ENCODE results near the gene OSM. TPM values are rescaled to one million over a fixed set of nuclear protein-coding genes. Genes with fewer than 3 reads are reported as not detected.
"Not testable (repeated sequence)": the region's sequence is repeated elsewhere in the genome, so short reads cannot be mapped to it uniquely, and the experiment has no call there.

Gene OSM
- total RNA-seq, 1 experiment from 2014 or later: not detected

GRCh38 chr22:30234786-30235470 is 31.7 kb downstream of the OSM start:
- Histone ChIP-seq H3K4me3 (ENCODE audit: low read depth in 2 of 2, low read length in 2 of 2) (no peak overlapping the region), H3K4me1 (ENCODE audit: control insufficient read depth, insufficient read depth, low read length) (peaks cover 61% of the 10 kb centered on the region), H3K27ac (ENCODE audit: low read length) (peak overlapping the region; percentile 95), H3K36me3 (ENCODE audit: control insufficient read depth, insufficient read depth, low read length) (no peaks in the 10 kb centered on the region), H3K9me3 (ENCODE audit: control insufficient read depth, insufficient read depth, low read depth, low read length) (no peaks in the 10 kb centered on the region), H3K27me3 (ENCODE audit: control insufficient read depth, insufficient read depth, low read length) (no peaks in the 10 kb centered on the region)
- TF ChIP-seq REST (IDR thresholded peaks at IDR 0.05; ENCODE audit: insufficient read depth in 1 of 2, low read depth in 2 of 2, low read length in 1 of 2) (no peak), POLR2AphosphoS5 (IDR thresholded peaks at IDR 0.05; ENCODE audit: low read depth, low read length) (no peak), CTCF (IDR thresholded peaks at IDR 0.05) (no peak), SIN3A (IDR thresholded peaks at IDR 0.05; ENCODE audit: borderline replicate concordance, insufficient read depth, low read depth, low read length) (no peak), TCF7L2 (IDR thresholded peaks at IDR 0.05; ENCODE audit: low read depth, low read length) (no peak)
- intact Hi-C loops (cut with micrococcal nuclease; ENCODE audit: unreplicated experiment) (no loop called here), in situ Hi-C loops (cut with HindIII; ENCODE audit: low pct_unique_long_range_greater_than_20kb, low sequenced_read_pairs) (no loop called here)
- DNase-seq (ENCODE audit: low read depth, low spot score): no peak
- ChIA-PET POLR2A (interaction anchor here (0.6 kb wide), 1 partner anchor 77 kb away, joined by 4 read pairs; no protein-coding TSS in a partner anchor), CTCF (interaction anchor here (0.5 to 0.7 kb wide), 2 partner anchors 14 to 536 kb away, joined by 3 to 7 read pairs; no protein-coding TSS in a partner anchor)
- ATAC-seq: no peak
- BruUV-seq (replicated peaks): no TSS peak

GRCh38 chr22:30234325-30234724 is 32.3 kb downstream of the OSM start:
- peaks cover 57% of the 10 kb centered on the region for H3K4me1 ChIP-seq (ENCODE audit: control insufficient read depth, insufficient read depth, low read length)
- H3K9me3 ChIP-seq (ENCODE audit: control insufficient read depth, insufficient read depth, low read depth, low read length); ATAC-seq; BruUV-seq (replicated peaks); in situ Hi-C loops (cut with HindIII; ENCODE audit: low pct_unique_long_range_greater_than_20kb, low sequenced_read_pairs); H3K36me3 ChIP-seq (ENCODE audit: control insufficient read depth, insufficient read depth, low read length); H3K27me3 ChIP-seq (ENCODE audit: control insufficient read depth, insufficient read depth, low read length); intact Hi-C loops (cut with micrococcal nuclease; ENCODE audit: unreplicated experiment); H3K4me3 ChIP-seq (ENCODE audit: low read depth in 2 of 2, low read length in 2 of 2); DNase-seq (ENCODE audit: low read depth, low spot score): not testable (repeated sequence)
- POLR2A ChIA-PET: interaction anchor here (0.6 kb wide), 1 partner anchor 76 kb away, joined by 4 read pairs; no protein-coding TSS in a partner anchor
- peak overlapping the region; percentile 95 for H3K27ac ChIP-seq (ENCODE audit: low read length)
- CTCF ChIA-PET: interaction anchor here (0.6 to 0.7 kb wide), 2 partner anchors 10 to 13 kb away, joined by 4 to 7 read pairs; no protein-coding TSS in a partner anchor

GRCh38 chr22:30233582-30233981 is 33.1 kb downstream of the OSM start:
- intact Hi-C loops (cut with micrococcal nuclease; ENCODE audit: unreplicated experiment) (no loop called here), in situ Hi-C loops (cut with HindIII; ENCODE audit: low pct_unique_long_range_greater_than_20kb, low sequenced_read_pairs) (no loop called here)
- ATAC-seq (no peak), DNase-seq (ENCODE audit: low read depth, low spot score) (no peak)
- Histone ChIP-seq H3K9me3 (ENCODE audit: control insufficient read depth, insufficient read depth, low read depth, low read length) (no peaks in the 10 kb centered on the region), H3K36me3 (ENCODE audit: control insufficient read depth, insufficient read depth, low read length) (no peaks in the 10 kb centered on the region), H3K27ac (ENCODE audit: low read length) (peak overlapping the region; percentile 84), H3K4me3 (ENCODE audit: low read depth in 2 of 2, low read length in 2 of 2) (no peak overlapping the region), H3K4me1 (ENCODE audit: control insufficient read depth, insufficient read depth, low read length) (peaks cover 57% of the 10 kb centered on the region), H3K27me3 (ENCODE audit: control insufficient read depth, insufficient read depth, low read length) (no peaks in the 10 kb centered on the region)
- no peak for TF ChIP-seq SIN3A (IDR thresholded peaks at IDR 0.05; ENCODE audit: borderline replicate concordance, insufficient read depth, low read depth, low read length)
- TF ChIP-seq TCF7L2 (IDR thresholded peaks at IDR 0.05; ENCODE audit: low read depth, low read length): no peak
- no peak for TF ChIP-seq POLR2AphosphoS5 (IDR thresholded peaks at IDR 0.05; ENCODE audit: low read depth, low read length)
- TF ChIP-seq REST (IDR thresholded peaks at IDR 0.05; ENCODE audit: insufficient read depth in 1 of 2, low read depth in 2 of 2, low read length in 1 of 2): no peak
- no peak for TF ChIP-seq CTCF (IDR thresholded peaks at IDR 0.05)
- BruUV-seq (replicated peaks): no TSS peak
- ChIA-PET CTCF (interaction anchor here (0.6 kb wide), 1 partner anchor 9 kb away, joined by 4 read pairs; no protein-coding TSS in a partner anchor), POLR2A (no interaction called here)
